Measurements from ENCODE around the gene NOX5.

The NOX5 gene

DNA sequence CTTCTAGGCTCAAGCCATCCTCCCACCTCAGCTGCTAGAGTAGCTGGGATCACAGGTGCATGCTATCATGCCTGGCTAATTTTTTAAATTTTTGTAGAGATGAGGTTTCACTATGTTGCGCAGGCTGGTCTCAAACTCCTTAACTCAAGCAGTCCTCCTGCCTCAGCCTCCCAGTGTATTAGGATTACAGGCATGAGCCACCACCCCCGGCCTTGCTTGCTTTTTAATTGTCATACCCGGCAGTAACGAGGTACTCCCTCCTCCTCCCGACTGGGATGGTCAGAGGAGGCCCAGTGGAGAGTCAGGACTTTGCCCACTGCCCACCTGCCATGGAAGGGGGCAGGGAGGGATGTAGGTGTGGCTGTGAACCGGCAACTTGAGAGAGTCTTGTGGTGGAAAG lies 4.5 kb downstream of the NOX5 start:
- no peak for DNase-seq (ENCODE audit: low read depth in 2 of 2)

DNA sequence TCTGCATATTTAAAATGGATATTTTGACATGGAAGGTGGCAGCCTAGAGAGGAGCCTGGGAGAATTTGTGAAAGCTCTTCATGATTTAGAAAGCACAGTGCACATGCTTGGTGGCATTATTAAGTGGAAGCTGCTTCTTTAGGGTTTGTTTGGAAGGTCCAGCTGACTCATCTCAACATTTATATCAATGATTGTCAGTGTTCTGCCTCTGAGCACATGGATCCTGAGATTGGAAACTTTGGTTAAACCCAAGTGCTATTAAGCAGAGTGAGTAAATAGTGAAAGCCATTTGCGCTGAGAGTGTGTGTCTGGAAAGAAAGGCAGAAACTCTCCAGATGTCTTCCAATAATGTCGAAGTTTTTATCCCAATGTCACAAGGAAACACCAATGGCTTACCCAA lies 7.4 kb downstream of the NOX5 start:
- no peak for DNase-seq (ENCODE audit: low read depth in 2 of 2)

DNA sequence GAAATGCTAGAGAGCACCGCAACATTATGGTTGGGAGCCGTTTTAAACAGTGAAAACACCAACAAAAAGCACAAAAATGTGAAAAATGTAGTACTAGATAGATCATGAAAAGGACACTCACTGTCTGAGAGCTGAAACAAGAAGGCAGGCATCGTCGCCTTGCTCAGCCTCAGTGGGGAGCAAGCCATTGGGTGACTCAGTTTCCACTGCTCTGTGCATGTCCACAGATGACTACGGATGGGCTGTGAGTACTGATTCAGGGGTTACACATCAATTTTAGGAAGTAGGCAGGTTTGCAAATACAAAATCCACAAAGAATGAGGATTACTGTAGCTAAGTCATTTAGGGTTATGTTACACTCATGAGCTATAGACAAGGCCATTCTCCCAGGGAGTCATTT lies 10.8 kb downstream of the NOX5 start:
- no peak for DNase-seq (ENCODE audit: low read depth in 2 of 2)

DNA sequence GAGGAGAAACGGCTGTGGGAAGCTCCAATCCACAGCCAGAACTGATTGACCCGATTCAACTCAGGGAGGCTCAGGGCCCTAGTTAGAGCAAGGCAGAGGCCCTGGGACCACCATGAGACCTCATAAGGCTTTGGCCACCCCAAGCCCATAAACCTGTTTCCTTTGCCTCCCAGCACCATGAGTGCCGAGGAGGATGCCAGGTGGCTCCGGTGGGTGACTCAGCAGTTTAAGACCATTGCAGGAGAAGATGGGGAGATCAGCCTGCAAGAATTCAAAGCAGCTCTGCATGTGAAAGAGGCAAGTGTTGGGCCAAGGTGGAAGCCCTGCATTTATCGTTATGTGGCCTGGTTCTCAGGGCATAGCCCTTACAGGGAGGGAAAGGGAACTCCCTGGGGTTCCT lies 11.9 kb downstream of the NOX5 start:
- no peak for DNase-seq (ENCODE audit: low read depth in 2 of 2)

DNA sequence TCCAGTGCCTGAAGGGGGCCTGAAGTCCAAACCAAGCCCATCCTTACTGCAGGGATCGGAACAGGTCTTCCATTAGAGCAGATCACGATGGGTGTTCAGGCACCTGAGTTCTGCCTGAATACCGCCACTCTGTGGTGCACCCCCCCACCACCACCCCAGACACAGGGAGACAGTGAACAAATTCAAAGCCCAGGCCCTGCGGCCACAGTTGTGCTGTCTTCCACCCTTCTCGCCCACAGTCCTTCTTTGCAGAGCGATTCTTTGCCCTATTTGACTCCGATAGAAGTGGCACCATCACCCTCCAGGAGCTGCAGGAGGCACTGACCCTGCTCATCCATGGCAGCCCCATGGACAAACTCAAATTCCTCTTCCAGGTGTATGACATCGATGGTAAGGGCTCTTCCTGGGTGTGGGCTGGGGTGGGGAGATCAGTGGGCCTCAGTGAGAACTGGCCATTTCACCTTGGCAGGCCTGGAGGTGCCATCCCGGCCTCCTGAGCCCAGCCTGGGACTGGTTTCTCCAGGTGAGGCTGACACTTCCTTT lies 13.6 kb downstream of the NOX5 start:
- DNase-seq (ENCODE audit: low read depth in 2 of 2) = no peak

DNA sequence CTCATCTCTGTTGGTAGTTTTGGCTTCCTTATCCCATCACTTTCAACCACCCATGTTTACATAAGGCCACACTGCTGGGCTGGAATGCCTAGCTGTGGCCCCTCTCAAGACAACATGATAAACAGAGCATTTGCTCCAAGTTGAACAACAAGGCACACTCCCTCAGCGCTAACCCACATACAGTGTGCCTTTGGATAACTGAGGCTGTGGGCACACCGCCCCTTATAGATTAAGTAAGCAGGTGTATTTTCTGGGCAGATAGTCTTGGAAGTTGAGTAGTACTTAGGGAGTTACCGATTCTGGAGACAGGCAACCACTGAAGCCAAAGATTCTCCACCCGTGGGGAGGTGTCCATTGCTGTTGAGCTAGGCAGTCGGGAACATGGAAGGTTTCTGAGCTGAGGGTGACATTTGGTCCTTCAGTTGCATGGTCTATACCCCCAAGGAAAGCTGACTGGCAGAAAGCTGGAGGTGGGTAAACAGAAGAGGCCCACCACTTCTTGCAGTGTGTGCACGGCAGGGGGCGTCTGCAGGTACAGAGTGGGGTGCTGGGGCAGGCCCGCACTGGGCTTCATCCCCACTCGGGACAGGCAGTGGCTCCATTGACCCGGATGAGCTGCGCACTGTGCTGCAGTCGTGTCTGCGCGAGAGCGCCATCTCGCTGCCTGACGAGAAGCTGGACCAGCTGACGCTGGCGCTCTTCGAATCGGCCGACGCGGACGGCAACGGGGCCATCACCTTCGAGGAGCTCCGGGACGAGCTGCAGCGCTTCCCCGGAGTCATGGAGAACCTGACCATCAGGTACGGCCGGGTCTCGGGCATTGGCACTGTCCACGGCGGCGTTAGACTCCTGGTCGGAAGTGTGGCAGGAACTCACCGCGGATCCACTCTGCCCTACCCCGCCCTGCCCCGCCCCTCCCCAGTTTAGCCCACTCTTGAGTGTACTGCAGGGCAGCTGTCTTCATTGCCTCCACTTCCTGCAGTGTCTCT lies 16.8 kb downstream of the NOX5 start:
- DNase-seq (ENCODE audit: low read depth in 2 of 2) = no peak

DNA sequence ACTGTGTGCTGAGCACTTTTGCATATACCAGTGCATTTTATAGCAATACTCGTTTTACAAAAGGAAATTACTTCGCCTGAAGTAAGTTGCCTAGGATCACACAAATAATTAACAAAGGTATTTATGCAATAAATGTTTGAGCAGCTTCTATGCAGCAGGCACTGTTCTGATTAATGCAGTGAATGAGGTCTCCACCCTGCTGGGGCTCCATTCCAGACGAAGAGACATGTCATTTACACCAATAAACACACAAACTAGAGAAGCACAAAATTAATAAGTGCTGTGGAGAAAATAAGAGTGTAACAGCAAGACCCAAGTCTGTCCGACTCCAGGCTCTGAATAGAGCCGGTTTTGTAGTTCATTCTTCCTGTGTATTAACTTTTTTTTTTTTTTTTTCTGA lies 17.5 kb downstream of the NOX5 start:
- DNase-seq (ENCODE audit: low read depth in 2 of 2) = no peak

DNA sequence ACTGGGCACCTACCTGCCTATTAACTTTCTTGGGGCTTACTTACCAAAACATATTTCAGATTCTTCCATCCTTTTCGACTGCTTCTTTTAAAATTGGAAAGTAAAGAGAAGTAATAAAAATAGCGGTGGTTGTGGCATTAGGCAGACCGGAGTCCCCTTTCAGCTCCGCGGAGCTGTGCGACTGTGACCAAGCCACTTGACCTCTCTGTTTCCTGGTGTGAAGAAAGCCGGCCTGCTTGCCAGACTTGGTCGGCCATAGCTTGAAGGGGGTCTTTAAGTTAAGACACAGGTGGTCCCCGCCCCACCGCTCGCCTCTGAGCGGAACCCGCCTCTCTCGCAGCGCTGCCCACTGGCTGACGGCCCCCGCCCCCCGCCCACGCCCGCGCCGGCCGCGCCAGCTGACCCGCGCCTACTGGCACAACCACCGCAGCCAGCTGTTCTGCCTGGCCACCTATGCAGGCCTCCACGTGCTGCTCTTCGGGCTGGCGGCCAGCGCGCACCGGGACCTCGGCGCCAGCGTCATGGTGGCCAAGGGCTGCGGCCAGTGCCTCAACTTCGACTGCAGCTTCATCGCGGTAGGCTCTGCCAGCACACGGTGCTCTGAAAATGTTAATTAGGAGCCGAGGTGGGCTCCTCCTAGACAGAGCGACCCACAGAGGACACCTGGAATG lies 18.3 kb downstream of the NOX5 start:
- DNase-seq (ENCODE audit: low read depth in 2 of 2) = no peak

DNA sequence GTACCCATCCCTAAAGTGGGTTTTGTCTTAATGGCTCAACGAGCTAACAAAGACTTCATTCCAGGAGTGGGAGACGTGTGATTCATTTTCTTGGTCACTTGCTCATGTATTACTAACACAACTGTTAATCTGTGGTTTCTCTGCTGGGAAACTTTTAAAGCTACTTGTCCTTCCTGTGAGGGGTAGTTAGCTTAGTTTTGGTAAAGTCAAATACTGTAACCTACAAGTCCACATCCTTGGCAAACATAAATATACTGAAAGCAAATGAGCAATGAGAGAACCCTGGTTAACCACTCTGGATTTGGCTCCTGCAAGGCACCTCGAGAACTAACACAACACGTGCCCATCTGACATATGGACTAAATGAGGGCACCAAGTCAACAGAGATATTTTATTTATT lies 19.9 kb downstream of the NOX5 start:
- DNase-seq (ENCODE audit: low read depth in 2 of 2) = peak; percentile 64 to 67

DNA sequence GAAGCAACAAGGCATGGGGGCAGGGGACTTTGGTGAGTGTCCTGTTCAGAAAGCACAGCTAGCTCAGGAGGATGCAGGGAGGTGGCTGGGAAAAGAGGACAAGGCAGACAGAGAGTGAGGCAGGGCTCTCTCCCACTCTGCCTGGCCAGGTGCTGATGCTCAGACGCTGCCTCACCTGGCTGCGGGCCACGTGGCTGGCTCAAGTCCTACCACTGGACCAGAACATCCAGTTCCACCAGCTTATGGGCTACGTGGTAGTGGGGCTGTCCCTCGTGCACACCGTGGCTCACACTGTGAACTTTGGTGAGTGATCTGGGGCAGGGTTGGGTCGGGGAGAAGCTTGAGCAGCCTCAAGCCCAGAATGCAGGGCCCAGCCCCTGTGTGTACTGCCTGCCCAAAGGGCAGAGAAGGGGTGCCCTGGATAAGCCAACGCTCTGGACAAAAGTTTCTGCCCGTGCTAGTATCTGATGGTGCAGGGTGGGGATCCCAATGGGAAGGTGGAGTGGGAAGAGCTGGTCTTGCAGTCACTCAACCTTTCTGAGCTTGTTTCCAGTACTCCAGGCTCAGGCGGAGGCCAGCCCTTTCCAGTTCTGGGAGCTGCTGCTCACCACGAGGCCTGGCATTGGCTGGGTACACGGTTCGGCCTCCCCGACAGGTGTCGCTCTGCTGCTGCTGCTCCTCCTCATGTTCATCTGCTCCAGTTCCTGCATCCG lies 20.9 kb downstream of the NOX5 start:
- no peak for DNase-seq (ENCODE audit: low read depth in 2 of 2)

DNA sequence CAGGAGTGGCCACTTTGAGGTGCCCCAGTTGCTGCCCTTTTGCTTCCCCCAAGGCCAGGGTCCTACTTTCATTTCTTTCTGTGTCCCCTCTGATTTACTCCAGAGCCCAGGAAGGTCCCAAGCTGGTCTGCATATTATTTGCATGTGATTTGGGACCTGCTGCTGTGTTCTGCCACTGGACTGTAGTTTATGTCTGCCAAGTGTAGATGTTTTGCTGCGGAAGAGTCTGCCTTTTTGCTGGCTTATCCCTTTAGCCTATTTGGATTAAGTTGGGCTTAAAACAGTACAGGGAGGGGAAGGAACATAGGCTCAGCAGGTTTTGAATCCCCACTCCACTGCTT lies 21.4 kb downstream of the NOX5 start:
- DNase-seq (ENCODE audit: low read depth in 2 of 2) = no peak

DNA sequence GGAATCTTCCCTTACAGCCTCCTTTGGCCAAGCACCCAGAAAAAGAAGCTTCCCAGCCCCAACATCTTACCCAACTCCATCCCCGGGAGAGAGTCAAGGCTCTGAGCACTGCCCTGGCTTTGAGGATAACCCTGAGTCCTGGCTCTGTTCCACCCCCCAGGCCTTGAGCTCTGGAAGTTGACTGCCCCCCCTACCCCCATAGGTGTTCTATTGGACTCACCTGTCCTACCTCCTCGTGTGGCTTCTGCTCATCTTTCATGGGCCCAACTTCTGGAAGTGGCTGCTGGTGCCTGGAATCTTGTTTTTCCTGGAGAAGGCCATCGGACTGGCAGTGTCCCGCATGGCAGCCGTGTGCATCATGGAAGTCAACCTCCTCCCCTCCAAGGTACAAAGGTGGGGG lies 22.3 kb downstream of the NOX5 start:
- no peak for DNase-seq (ENCODE audit: low read depth in 2 of 2)

DNA sequence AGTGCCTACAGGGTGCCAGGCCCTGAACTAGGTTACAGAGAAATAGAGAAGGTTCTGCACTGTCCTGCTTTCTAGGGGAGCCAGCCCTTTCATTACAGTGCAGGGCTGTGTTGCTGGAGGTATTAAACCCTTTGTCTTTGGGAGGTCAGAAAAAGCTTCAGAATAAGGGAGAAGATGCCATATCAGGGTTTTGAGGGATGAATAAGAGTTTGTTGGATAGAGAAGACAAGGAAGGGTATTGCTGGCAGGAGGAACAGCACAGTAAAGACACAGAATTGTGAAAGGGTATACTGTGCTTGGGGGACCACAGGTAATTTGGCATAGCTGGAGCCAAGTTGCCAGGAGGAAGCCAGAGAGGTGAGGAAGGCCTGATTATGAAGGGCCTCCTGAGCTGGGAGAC lies 23.0 kb downstream of the NOX5 start:
- DNase-seq (ENCODE audit: low read depth in 2 of 2) = no peak

DNA sequence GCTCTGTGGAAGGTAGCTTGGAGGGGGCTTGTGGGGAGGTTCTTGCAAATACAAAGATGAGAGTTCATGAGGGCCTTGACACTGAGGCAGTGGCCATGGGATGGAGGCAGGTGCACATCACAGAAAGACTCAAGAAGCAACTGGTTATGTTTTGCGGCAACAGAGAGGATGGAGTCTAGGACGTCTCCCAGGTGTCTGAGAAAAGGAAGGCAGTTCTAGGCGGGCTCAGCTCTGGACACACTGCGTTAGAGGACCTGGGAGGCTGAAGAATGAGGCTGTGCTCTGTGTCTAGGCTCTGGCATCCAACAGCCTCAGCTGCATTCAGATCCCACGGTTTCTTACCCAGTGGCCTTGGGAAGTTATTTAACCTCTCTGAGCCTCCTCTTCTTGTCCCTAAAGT lies 23.5 kb downstream of the NOX5 start:
- no peak for DNase-seq (ENCODE audit: low read depth in 2 of 2)

DNA sequence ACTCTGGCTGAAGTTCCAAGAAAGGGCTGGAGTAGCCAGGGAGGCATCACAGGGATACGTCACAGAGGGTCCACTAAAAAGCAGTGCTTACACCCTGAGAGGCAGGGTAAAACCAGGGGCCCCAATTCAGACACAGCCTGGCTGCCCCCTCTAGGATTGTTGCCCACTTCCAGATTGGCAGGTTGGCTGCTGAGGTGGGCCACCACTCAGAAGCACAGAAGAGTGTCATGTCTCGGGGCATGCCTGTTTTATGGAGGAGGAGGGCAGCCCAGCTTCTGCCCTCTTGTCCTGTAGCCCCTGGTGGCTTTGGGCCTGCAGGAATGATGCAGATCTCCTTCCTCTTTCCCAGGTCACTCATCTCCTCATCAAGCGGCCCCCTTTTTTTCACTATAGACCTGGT lies 24.0 kb downstream of the NOX5 start:
- no peak for DNase-seq (ENCODE audit: low read depth in 2 of 2)

DNA sequence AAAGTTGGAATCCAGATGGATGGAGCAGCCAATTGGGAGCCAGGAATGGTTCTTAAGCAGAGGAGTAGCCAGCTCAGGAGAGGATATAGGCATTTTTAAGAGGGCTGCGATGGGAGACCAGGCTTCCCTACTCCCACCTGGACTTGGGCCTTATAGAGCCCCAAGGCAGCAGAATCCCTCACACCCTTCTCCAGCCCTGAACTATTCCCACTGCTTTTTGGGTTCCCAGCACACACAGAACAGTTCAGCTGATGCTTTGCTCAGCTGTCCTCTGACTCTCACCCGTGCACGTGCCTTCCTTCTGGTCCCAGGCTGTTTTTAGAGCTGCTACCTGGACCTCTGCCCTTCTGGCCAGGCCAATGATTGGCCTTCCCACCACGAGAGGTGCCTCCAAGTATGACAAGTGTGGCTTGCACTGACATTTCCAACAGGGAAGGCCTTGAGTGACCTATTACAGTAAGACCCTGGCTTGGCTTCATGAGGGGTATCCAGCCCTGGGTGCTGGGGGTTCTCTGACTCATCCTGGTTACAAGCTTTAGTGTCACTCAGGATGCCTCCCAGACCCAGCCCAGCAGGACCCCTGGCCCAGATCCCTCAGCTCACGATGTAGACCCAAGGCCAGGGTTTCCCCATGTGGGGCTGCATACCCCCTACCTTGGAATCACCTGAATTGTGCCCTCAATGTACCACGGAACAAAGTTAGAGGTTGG lies 25.2 kb downstream of the NOX5 start:
- no peak for DNase-seq (ENCODE audit: low read depth in 2 of 2)

DNA sequence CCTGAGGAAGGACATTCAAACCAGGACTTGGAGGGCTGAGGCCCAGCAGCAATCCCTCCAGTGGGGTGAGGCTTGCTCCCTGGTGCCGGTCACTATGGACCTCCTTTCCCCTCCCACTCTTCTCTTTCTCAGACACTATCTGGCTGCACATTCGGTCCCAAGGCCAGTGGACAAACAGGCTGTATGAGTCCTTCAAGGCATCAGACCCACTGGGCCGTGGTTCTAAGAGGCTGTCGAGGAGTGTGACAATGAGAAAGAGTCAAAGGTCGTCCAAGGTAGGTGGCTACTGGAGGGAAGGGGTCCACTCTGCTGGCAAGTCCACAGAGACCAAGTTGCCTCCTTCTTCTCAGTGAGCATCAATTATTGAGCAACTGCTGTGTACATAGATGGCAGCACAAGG lies 28.0 kb downstream of the NOX5 start:
- no peak for DNase-seq (ENCODE audit: low read depth in 2 of 2)

DNA sequence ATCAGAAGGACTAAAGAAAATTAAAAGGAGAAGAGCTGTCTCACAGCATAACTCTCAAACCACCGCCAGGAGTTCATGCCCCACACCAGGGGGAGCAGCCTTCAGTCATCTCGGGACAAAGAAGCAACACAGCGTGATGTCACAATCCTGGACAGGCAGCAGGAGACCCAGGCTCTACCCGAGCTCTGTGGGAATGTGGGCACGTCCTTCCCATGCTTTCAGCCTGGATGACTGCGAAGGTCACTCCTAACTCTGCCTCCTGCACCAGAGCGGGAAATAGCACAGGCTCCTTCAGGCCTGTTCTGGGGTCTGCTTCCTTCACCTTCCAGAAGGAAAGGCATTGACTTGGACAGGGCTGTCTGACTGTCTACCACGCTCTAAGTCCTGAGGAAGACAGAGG lies 31.3 kb downstream of the NOX5 start:
- no peak for DNase-seq (ENCODE audit: low read depth in 2 of 2)

DNA sequence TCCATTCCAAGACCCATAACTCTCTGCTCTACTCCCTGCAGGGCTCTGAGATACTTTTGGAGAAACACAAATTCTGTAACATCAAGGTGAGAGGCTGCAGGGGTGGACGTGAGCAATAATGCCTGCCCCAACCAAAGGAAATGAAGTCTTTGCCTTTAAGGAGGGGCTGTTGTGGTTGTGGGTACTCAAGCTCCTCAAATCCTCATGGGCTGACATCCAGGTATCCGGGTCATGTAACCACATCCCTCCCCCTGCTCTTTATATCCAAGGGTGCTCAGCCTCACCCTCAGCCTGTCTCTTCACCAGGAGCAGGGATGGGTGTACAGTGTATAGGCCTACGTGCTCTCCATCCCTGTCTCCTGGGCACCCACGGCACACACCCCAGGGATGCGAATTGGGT lies 32.3 kb downstream of the NOX5 start:
- DNase-seq (ENCODE audit: low read depth in 2 of 2) = no peak

DNA sequence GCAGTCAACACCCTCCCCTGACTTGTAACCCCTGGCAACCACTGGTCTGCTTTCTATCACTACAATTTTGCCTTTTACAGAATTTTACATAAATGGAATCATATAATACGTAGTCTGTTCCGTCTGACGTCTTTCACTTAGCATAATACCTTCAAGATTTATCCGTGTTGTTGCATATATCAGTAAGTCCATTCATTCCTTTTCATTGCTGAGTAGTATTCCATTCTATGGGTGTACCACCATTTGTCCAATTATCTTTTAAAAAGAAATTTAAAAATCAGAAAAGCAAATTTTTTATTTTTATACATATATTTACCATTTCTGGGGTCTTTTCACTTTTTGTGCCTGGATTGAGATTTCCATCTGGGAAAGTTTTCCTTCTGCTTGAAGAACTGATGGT lies 35.5 kb downstream of the NOX5 start:
- no peak for DNase-seq (ENCODE audit: low read depth in 2 of 2)

DNA sequence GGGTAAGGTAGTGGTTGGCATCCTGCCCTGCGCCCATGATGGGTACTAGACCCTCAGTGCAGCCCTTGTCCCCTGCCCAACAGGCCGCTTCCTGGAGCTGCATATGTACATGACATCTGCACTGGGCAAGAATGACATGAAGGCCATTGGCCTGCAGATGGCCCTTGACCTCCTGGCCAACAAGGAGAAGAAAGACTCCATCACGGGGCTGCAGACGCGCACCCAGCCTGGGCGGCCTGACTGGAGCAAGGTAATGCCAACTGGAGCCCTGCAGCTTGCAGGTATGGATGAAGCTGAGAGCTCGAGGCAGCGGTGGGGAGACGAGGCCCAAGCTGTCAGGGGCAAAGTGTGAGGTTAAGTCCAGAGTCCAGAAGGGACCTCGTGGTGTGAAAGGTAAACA lies 40.8 kb downstream of the NOX5 start:
- no peak for DNase-seq (ENCODE audit: low read depth in 2 of 2)

DNA sequence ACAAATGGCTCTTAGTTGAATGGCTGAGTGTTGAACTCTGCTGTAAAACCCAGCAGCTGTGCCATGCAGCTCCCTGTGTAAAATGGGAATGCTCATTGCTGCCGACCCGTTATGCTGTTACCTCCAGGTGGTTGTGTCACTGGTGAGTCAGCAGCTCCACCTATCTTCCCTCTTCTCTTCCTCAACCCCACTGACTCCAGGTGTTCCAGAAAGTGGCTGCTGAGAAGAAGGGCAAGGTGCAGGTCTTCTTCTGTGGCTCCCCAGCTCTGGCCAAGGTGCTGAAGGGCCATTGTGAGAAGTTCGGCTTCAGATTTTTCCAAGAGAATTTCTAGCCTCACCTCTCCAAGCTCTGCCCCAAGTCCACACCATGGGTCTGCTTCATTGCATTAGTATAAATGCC lies 41.9 kb downstream of the NOX5 start:
- no peak for DNase-seq (ENCODE audit: low read depth in 2 of 2)

Measured in fibroblast of skin of left quadriceps (primary cell).